A549 (cell line): ENCODE data around the gene WDFY2. TPM values are rescaled to one million over a fixed set of nuclear protein-coding genes. Genes with fewer than 3 reads are reported as not detected.

ENCODE experiments used
- ATAC-seq, 2 experiments: fragments of 200-7000 bp in 1 of 2; fragments of >200 bp in 1 of 2; cut with Nextera tagmentation in 1 of 2; cut with Tn5 transposase in 1 of 2; 3 replicates each; pipeline versions ENCODE4 v1.8.0 to v1.9.1; 2018 to 2020; ENCODE audit warnings: mild to moderate bottlenecking in 1 of 2, moderate library complexity in 1 of 2
- CTCF ChIA-PET: fragments of 300-600 bp; sonication (Branson Sonifier 250); formaldehyde crosslinking; extraction: SDS; loops from one replicate; lab custom pipeline; 2021; ENCODE audit warnings: antibody characterized with exemption, inconsistent platforms; lab: Yijun Ruan, JAX
- POLR2A ChIA-PET: fragments of 350-600 bp; formaldehyde crosslinking; extraction: SDS; loops from one replicate; lab custom pipeline; 2021; ENCODE audit warnings: antibody characterized with exemption, inconsistent platforms; lab: Yijun Ruan, JAX
- DNase-seq, 2 experiments: peaks; one replicate each; pipeline versions ENCODE4 v3.0.0 to v3.0.0-alpha.2; 2011 to 2016; ENCODE audit warnings: low read depth in 1 of 2, low spot score in 1 of 2
- FAIRE-seq: peaks from 2 replicates; lab custom pipeline; 2011; peaks lifted over from hg19 to GRCh38; lab: Jason Lieb, UNC
- H3K27ac ChIP-seq, 2 experiments: fragments of >200 bp; sonication (Bioruptor Twin); formaldehyde crosslinking; 3 replicates each; pipeline ENCODE4 v1.5.1; 2016 to 2017
- H3K4me1 ChIP-seq: fragments of >200 bp; sonication (Bioruptor Twin); formaldehyde crosslinking; 3 replicates; pipeline ENCODE4 v1.6.1; 2016
- H3K4me2 ChIP-seq: fragments of >200 bp; sonication (Bioruptor Twin); formaldehyde crosslinking; 3 replicates; pipeline ENCODE4 v1.6.1; 2016
- H3K4me3 ChIP-seq: fragments of >200 bp; sonication (Bioruptor Twin); formaldehyde crosslinking; 3 replicates; pipeline ENCODE4 v1.5.1; 2016
- H3K9me3 ChIP-seq: fragments of >200 bp; sonication (Bioruptor Twin); formaldehyde crosslinking; 3 replicates; pipeline ENCODE4 v1.6.1; 2016
- CEBPB ChIP-seq, 2 experiments: fragments of >200 bp in 1 of 2; sonication (Bioruptor Twin) in 1 of 2; formaldehyde crosslinking in 1 of 2; IDR thresholded peaks; 2 replicates each; pipeline ENCODE4 v1.6.1; 2012 to 2016
- CHD2 ChIP-seq: fragments of 150-350 bp; IDR thresholded peaks from 2 replicates; pipeline ENCODE4 v1.6.1; 2014; ENCODE audit warnings: low read length; ENCODE audit not compliant: partially characterized antibody
- CHD4 ChIP-seq: fragments of 200-600 bp; sonication (generic); IDR thresholded peaks from 2 replicates; pipeline ENCODE4 v1.6.1; 2016; ENCODE audit warnings: antibody characterized with exemption, mild to moderate bottlenecking, borderline replicate concordance
- EHF ChIP-seq: fragments of 250-450 bp; sonication (Bioruptor Pico); IDR thresholded peaks from 2 replicates; pipeline ENCODE4 v1.5.0; 2020; ENCODE audit warnings: mild to moderate bottlenecking
- EP300 ChIP-seq, 2 experiments: fragments of >200 bp; sonication (Bioruptor Twin); formaldehyde crosslinking; IDR thresholded peaks; 2 replicates in 1 of 2; 3 replicates in 1 of 2; pipeline ENCODE4 v1.6.1; 2016 to 2017
- FOSB ChIP-seq: fragments of 250-450 bp; sonication (Bioruptor Pico); IDR thresholded peaks from 2 replicates; pipeline ENCODE4 v1.5.0; 2020; ENCODE audit warnings: mild to moderate bottlenecking, moderate library complexity
- FOSL2 ChIP-seq, 2 experiments: fragments of 450-650 bp in 1 of 2; fragments of >200 bp in 1 of 2; sonication (Bioruptor Twin) in 1 of 2; formaldehyde crosslinking; IDR thresholded peaks; 2 replicates each; pipeline versions ENCODE4 v1.5.0 to v1.6.1; 2016 to 2020; ENCODE audit warnings: mild to moderate bottlenecking in 1 of 2, moderate library complexity in 1 of 2
- HDAC2 ChIP-seq: fragments of 200-600 bp; sonication (generic); IDR thresholded peaks from 2 replicates; pipeline ENCODE4 v1.6.1; 2016
- HEYL ChIP-seq: fragments of 250-450 bp; sonication (Bioruptor Pico); IDR thresholded peaks from 2 replicates; pipeline ENCODE4 v1.8.0; 2021; ENCODE audit warnings: mild to moderate bottlenecking, moderate library complexity
- HOXA7 ChIP-seq: fragments of 250-450 bp; sonication (Bioruptor Pico); IDR thresholded peaks from 2 replicates; pipeline ENCODE4 v1.5.0; 2020; ENCODE audit warnings: mild to moderate bottlenecking, moderate library complexity
- JUNB ChIP-seq: fragments of >200 bp; sonication (Bioruptor Twin); formaldehyde crosslinking; IDR thresholded peaks from 2 replicates; pipeline ENCODE4 v1.6.1; 2016
- KDM1A ChIP-seq: fragments of 200-600 bp; sonication (generic); IDR thresholded peaks from 2 replicates; pipeline ENCODE4 v1.6.1; 2016; ENCODE audit warnings: low read depth, mild to moderate bottlenecking
- MAZ ChIP-seq: fragments of 150-350 bp; IDR thresholded peaks from 2 replicates; pipeline ENCODE4 v1.6.1; 2014; ENCODE audit warnings: antibody characterized with exemption, low read depth, low read length, borderline replicate concordance
- NFE2L2 ChIP-seq: fragments of 150-350 bp; conservative IDR thresholded peaks from 2 replicates; pipeline ENCODE4 v1.6.1; 2014; ENCODE audit warnings: low read length
- NPAS2 ChIP-seq: fragments of 250-450 bp; sonication (Bioruptor Pico); IDR thresholded peaks from 2 replicates; pipeline ENCODE4 v1.8.0; 2022; ENCODE audit warnings: mild to moderate bottlenecking, moderate library complexity, borderline replicate concordance
- POLR2A ChIP-seq: IDR thresholded peaks from 2 replicates; pipeline ENCODE4 v1.6.1; 2012; ENCODE audit warnings: mild to moderate bottlenecking, low read length
- POLR2AphosphoS2 ChIP-seq: conservative IDR thresholded peaks from 2 replicates; pipeline ENCODE4 v1.6.1; 2012; ENCODE audit warnings: low read length, improper control_type of control experiment, inconsistent platforms
- RAD21 ChIP-seq, 2 experiments: fragments of >200 bp in 1 of 2; sonication (Bioruptor Twin) in 1 of 2; formaldehyde crosslinking in 1 of 2; IDR thresholded peaks in 1 of 2; conservative IDR thresholded peaks in 1 of 2; 2 replicates in 1 of 2; 3 replicates in 1 of 2; pipeline ENCODE4 v1.6.1; 2012 to 2018; ENCODE audit warnings: inconsistent platforms in 1 of 2
- RCOR1 ChIP-seq: fragments of 150-350 bp; IDR thresholded peaks from 2 replicates; pipeline ENCODE4 v1.6.1; 2014; ENCODE audit warnings: antibody characterized with exemption, low read length, low read depth
- REST ChIP-seq: fragments of 200-600 bp; sonication (generic); IDR thresholded peaks from 2 replicates; pipeline ENCODE4 v1.6.1; 2016; ENCODE audit warnings: antibody characterized with exemption, mild to moderate bottlenecking, moderate library complexity
- WGBS: methylation state at CpG from one replicate; pipeline ENCODE4 v1.1.6; 2017; ENCODE audit errors: missing lambda C conversion rate; 5-methylcytosine and 5-hydroxymethylcytosine counted together
- polyA plus RNA-seq, 4 experiments: library from polyadenylated mRNA; depleted of rRNA in 3 of 4; stranded (reverse); fragments of >200 nt; fragmentation: RNase III in 1 of 4; extraction: RNeasy Plus Mini Kit Qiagen cat#74134 plus additional on column Dnase treatment in 1 of 4; gene quantifications; 2 replicates in 3 of 4; 3 replicates in 1 of 4; pipeline ENCODE4 v1.2.3, GENCODE V29; 2011 to 2017
- TF ChIP-seq, protein P1 (sequence below): IDR thresholded peaks from 2 replicates; pipeline ENCODE4 v1.6.1; 2012
- TF ChIP-seq, protein P2 (sequence below): fragments of 150-350 bp; IDR thresholded peaks from 2 replicates; pipeline ENCODE4 v1.6.1; 2014; ENCODE audit warnings: low read depth, mild to moderate bottlenecking, low read length

WDFY2 gene
- polyA plus RNA-seq, 2 of the 4 experiments (the other 2 are of a cell fraction) = 5.2 to 8.5 TPM

DNA sequence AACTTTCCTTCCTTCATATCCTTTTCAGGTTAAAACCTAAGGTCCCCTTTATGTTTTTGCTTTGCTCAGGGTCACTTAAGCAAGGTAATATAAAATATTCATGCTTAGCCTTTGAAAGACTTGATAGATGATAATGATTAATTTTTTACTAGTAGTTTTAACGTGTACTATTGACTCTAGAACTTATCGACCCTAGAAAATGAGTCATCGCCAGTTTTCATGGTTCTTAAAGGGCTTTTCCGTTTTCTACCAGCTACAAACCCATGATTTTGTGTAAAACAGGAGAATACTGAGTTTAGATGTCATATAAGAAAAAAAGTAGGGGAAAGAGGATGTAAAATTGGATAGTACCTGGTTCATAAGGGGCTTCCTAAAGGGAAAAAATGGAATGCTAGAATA lies 144.0 kb downstream of the WDFY2 start:
- CTCF ChIA-PET = interaction anchor here (1.5 kb wide), 1 partner anchor 69 kb away, joined by 3 read pairs; no protein-coding TSS in a partner anchor
- POLR2A ChIA-PET = no interaction called here

GRCh38 chr13:51728972-51729371 lies 144.7 kb downstream of the WDFY2 start:
- ChIA-PET CTCF (interaction anchor here (1.5 kb wide), 1 partner anchor 69 kb away, joined by 3 read pairs; no protein-coding TSS in a partner anchor), POLR2A (interaction anchor here (0.8 kb wide), 1 partner anchor 276 kb away, joined by 3 read pairs; no protein-coding TSS in a partner anchor)
- FAIRE-seq (no peak), DNase-seq (no peak), ATAC-seq (peak in 1 of 2 experiments; percentile 36; a peak in 3 of 6 replicates)
- Histone ChIP-seq H3K9me3 (no peaks in the 10 kb centered on the region), H3K4me1 (peaks cover 64% of the 10 kb centered on the region), H3K27ac (peak overlapping the region; percentile 43 to 83; a peak in 5 of 6 replicates), H3K4me2 (peak overlapping the region; percentile 72), H3K4me3 (no peak overlapping the region)
- 80% methylated on average over 10 of the region's 10 CpGs for WGBS
- no peak for TF ChIP-seq CHD2
- TF ChIP-seq POLR2AphosphoS2 = no peak
- no peak for TF ChIP-seq POLR2A
- TF ChIP-seq REST = no peak
- no peak for TF ChIP-seq FOSB
- TF ChIP-seq CHD4 = no peak
- TF ChIP-seq EHF (CRISPR knock-in tag) = no peak
- no peak for TF ChIP-seq RCOR1
- TF ChIP-seq MAZ = no peak
- TF ChIP-seq, protein P1, sequence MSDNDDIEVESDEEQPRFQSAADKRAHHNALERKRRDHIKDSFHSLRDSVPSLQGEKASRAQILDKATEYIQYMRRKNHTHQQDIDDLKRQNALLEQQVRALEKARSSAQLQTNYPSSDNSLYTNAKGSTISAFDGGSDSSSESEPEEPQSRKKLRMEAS = no peak
- TF ChIP-seq HEYL (CRISPR knock-in tag) = no peak
- no peak for TF ChIP-seq RAD21 (conservative IDR thresholded peaks at IDR 0.05 in 1 of 2, IDR thresholded peaks at IDR 0.05 in 1 of 2)
- no peak for TF ChIP-seq CEBPB (IDR thresholded peaks at IDR 0.05)
- no peak for TF ChIP-seq HOXA7 (CRISPR knock-in tag)
- no peak for TF ChIP-seq KDM1A
- TF ChIP-seq EP300 (IDR thresholded peaks at IDR 0.05) = no peak

More for the DNA sequence above, 144.0 kb downstream of the WDFY2 start:
- H3K9me3 ChIP-seq = no peaks in the 10 kb centered on the region
- 7% methylated on average over 4 of the region's 4 CpGs for WGBS
- no peak overlapping the region for H3K4me3 ChIP-seq
- FAIRE-seq (no peak), ATAC-seq (no peak), DNase-seq (no peak)
- H3K4me2 ChIP-seq = peak overlapping the region; percentile 72
- H3K4me1 ChIP-seq = peaks cover 57% of the 10 kb centered on the region
- peak overlapping the region; percentile 43 to 83; a peak in 5 of 6 replicates for H3K27ac ChIP-seq
- TF ChIP-seq FOSL2 (IDR thresholded peaks at IDR 0.05) (no peak), FOSL2 (CRISPR knock-in tag; IDR thresholded peaks at IDR 0.05) (peak; percentile 51), NFE2L2 (no peak), NPAS2 (CRISPR knock-in tag) (no peak), FOSB (no peak), JUNB (peak; percentile 12; the same call in 1 of the 2 replicates), HDAC2 (no peak)
- TF ChIP-seq, protein P2, sequence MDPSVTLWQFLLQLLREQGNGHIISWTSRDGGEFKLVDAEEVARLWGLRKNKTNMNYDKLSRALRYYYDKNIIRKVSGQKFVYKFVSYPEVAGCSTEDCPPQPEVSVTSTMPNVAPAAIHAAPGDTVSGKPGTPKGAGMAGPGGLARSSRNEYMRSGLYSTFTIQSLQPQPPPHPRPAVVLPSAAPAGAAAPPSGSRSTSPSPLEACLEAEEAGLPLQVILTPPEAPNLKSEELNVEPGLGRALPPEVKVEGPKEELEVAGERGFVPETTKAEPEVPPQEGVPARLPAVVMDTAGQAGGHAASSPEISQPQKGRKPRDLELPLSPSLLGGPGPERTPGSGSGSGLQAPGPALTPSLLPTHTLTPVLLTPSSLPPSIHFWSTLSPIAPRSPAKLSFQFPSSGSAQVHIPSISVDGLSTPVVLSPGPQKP = no peak
